Right ventricle myocardium inferior (tissue), 1 donor: ENCODE results near the gene DACH1. TPM values are rescaled to one million over a fixed set of nuclear protein-coding genes. Genes with fewer than 3 reads are reported as not detected.

ENCODE experiments used
- ATAC-seq: fragments of 200-7000 bp; cut with Tn5 transposase; one replicate; pipeline ENCODE4 v1.9.1; 2020; ENCODE audit warnings: mild to moderate bottlenecking, moderate library complexity
- DNase-seq: peaks from one replicate; pipeline ENCODE4 v3.0.0; 2021; ENCODE audit errors: missing footprints
- intact Hi-C: fragments of 100-400 bp; cut with DNase I; formaldehyde crosslinking; loops from one replicate; pipeline ENCODE4 v1.11.0; 2022
- total RNA-seq: library from RNA; stranded (reverse); fragmentation: NEBNext Ultra II Directional; extraction: Animal tissue kit (Norgen Biotek cat#: 25700); gene quantifications from one replicate; pipeline ENCODE4 v1.2.1, GENCODE V29; 2021
- donor health status: DM: no; HTN: yes; CAD: no; lungs with severe emphysema.

DACH1 gene
- total RNA-seq, 1 donor from 2014 or later: 4.7 TPM

DNA sequence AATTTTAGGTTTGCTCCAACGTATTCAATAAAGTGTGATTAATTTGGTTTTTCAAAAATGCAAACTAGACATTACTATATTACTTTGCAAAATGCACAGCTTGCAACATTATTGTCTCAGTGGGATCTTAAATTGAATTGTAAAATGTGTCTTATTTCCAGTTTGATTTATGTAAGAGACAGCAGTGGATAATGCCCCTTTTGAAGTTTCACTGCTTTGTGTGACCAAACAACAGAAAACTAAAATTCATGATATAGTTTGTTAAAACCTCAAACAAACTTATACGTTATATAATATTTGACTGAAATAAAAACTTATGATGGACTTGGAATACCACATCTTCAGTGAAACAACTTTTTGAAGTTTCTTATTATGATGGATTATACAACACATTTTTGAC, 279.8 kb downstream of the DACH1 start:
- intact Hi-C loops: no loop called here
- ATAC-seq: no peak
- no peak for DNase-seq

DNA sequence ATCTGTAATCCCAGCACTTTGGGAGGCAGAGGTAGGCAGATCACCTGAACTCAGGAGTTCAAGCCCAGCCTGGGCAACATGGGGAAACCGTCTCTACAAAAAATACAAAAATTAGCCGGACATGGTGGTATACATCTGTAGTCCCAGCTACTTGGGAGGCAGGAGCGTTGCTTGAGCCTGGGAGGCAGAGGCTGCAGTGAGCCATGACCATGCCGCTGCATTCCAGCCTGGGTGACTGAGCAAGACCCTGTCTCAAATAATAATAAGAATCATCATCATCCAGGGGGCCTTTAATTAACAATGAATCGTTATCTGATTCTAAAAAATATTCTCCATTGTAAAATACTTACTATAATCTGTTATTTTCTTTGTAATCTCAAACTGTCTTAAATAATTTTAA, 283.4 kb downstream of the DACH1 start:
- intact Hi-C loops: no loop called here
- DNase-seq (no peak), ATAC-seq (no peak)

DNA sequence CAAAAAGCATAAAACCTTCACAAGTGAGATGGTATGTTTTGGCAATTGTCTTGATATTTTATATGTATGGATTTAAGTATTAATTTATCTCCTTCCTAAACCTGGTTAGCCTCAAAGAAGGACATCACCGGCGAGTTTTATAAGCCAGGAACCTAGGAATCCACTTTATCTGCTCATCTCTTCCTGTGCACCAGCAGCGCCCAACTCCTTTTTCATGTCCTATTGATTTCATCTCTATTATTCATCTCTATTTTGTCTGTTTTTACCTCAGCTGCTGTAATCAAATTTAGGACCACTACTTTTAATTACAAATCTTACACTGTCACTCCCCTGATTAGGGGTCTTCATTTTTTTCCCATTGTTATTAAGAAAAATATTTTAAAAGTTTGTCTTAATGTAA, 286.4 kb downstream of the DACH1 start:
- intact Hi-C loops: no loop called here
- ATAC-seq: no peak

DNA sequence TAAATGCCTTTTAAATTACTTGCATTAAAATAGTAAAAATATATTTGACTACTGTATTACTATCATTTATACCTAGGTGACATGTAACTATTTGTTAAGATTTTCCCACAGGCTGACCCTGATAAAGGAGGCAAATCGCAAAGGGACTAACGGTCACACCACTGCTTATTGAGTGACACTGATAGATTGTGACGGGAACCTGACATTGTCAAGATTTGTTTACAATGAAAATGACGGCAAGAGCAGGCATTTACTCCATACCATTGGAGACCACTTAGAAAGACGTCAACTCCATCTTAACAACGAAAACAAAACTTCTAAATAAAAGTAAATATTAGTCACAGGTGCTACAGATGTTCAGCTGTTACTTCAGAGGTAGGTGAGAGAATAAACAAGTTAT, 289.0 kb downstream of the DACH1 start:
- intact Hi-C loops: no loop called here
- ATAC-seq (no peak), DNase-seq (no peak)

More for the DNA sequence above, 286.4 kb downstream of the DACH1 start:
- DNase-seq: no peak

DNA sequence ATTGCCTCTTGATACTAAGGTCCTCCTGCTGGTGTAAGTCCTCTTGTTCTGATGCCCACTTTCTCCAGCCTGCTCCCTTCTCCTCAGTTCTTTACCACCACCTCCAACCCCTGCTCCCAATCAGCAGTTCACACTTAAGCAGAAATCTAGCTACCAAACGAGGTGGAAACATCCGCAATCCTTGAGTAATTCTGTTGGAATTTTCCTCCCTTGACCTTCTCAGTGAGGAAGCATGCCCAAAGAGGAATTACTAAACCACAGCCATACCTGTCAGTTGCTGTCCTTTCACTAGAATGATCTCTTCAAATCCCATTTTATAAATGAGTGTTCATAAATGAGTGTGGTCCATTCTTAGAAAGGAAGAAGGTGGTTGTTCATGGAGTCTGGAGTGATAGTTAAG, 289.9 kb downstream of the DACH1 start:
- intact Hi-C loops: no loop called here
- ATAC-seq (no peak), DNase-seq (no peak)

DNA sequence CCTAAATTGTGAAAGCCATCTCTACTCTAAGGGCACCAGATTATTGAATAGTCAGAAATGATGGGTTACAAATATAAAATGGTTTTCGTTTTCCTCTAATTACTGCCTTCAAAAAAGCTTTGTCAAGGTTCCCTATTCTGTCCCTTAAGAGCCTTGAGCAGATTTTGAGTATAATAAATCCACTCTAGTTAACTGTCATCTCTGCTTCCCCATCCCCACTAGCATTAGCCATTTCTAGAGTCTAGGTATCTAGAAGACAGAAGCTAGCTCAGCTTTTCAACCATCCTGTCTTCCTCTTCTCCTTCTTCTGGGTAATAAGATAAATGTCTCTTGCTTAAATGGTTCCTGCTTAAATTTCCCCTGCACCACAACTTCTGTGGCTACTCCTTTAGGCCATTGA, 290.4 kb downstream of the DACH1 start:
- intact Hi-C loops: no loop called here
- ATAC-seq: no peak
- no peak for DNase-seq

DNA sequence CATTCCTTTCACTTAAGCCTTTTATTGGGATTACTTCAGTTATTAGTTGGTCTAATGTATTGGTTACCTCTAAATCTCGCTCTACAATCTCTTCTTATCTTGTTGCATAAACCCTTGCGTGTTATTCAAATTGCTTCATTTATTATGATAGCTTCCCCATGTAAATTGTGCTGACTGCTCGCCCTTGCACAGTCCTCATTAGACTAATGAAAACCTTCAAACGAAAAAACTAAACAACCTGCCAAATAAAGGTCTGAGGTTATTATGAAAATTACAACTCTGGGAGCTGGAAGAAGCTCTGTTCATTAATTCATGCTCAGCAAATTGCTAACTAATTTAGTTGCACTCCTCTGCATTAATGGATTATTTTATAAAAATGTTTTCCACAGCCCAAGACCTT, 320.1 kb downstream of the DACH1 start:
- ATAC-seq: no peak
- intact Hi-C loops: no loop called here
- DNase-seq: no peak

DNA sequence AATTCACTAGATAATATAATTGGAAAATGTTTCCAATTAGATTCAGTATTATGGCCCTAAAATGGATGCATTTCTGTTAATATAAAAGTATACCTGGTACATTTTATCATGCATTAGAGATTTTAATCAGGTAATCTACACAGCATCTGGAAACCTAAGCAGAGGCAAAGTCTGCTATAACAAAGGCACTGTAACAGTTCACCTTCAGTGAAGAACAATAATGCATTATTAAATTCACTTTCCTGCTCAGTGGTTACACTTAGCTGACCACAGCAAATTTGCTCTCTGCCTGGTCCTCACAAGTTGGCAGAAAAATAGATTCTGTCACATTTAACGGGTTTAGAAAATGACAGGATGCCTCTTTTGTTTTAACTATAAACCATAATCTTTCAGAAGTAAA, 326.9 kb downstream of the DACH1 start:
- ATAC-seq (no peak), DNase-seq (no peak)
- intact Hi-C loops: no loop called here

DNA sequence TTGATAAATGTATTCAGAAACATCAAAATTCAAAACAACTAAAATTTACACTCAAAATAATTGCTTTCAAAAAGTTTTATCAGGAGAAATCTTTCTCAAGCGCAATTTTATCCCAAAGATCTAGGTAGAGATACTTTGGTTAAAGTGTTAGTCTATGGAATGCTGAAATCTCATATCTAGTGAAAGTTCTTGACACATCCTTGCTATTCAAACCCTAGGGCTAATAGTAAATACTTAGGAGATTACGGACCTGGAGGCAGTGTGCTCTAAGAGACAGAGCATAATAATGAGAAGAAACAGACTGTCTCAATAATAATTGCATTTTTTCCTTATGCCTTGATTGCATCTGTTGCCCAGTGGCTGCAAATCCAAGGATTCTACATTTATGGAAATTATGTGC, 330.8 kb downstream of the DACH1 start:
- ATAC-seq (no peak), DNase-seq (no peak)
- intact Hi-C loops: no loop called here

DNA sequence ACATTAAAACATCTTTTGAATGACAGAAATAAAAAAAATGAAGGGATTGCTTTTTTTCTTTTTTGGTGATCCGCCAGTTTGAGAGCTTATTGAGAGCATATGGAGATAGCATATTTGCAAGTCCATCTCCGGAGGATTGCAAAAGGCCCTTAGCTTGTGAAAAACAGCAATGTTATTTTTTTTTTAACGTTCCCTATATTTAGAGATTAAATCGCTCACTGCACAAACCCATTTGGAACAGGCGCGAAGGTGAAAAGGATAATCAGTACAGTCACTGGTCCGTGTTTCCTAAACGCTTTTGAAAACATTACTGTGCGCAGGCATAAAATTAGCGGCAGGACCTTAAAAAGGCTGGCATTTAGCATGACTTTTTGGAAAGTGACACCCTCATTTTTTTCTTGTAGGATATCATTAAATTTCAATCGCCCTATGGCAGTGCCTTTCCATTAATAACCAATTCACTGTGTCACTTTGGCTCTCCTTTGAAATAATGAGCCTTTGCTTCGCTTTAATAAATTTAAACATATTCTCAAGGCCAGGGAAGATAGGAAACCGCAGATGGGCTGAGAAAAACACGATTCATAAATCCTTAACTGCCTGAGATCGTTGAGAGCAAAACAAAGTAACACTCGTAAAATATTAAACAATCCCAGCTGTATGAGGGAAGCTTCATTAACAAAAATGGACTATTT, 342.2 kb downstream of the DACH1 start:
- intact Hi-C loops: no loop called here
- ATAC-seq (no peak), DNase-seq (no peak)

DNA sequence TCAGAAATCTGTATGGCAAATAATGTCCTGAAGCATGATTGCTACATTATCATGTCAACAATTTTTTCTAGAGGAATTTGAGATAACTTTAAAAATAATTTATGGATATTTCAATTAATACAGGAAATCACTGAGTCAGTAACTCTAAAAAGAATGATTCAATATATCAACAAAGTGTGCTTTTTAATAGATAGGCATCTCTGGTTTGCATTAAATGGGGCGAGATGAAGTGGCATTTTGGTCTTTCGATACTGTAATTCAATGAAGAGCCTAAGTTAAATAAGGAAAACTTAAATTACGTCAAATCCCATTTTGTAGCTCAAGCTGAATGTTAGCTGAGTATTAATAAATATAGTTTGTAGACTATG, 342.8 kb downstream of the DACH1 start:
- ATAC-seq (no peak), DNase-seq (no peak)
- intact Hi-C loops: no loop called here

DNA sequence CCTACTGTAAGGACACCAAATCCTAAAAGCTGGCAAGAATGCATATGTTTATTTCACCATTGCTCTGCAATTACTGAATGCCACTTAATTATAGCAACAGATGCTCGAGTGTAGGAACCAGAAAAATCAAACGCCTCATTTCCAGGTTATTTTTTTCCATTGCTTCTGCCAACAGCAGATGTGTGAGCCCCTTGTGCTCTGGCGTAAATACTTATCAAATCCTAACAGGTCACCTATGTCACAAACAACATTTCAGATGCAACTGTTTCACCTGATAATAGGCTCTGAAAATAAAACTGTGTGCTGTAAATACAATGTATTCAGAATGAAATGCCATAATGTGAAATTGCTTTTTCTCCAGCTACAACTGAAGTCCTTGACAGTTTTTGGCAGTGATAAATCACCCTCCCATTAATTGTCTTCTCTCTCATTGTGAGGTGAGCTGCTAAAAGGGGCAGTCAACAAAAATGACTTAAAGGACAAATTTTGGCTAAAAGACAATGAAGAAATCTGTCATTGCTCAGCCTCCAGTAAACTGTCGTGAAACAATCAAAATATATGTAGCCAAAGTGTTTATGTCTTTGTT, 344.0 kb downstream of the DACH1 start:
- DNase-seq (no peak), ATAC-seq (no peak)
- intact Hi-C loops: no loop called here

DNA sequence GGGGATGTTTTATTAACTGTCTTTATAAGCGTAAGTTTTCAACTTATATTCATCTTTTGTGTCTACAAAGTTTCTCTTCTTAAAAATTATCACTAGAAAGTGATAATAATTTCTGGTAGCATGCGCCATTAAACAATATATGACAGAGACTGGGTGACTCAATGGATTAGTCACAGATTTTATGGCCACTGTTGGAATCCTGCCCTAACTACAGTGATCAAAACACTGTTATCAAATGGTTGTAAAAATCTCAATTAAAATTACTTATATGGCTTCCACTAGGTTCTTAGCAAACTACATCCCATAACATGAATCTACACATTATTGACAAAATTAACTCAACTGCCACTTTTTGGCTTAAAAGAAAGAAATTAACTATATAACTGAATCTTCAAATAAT, 350.0 kb downstream of the DACH1 start:
- intact Hi-C loops: no loop called here
- ATAC-seq (no peak), DNase-seq (no peak)

DNA sequence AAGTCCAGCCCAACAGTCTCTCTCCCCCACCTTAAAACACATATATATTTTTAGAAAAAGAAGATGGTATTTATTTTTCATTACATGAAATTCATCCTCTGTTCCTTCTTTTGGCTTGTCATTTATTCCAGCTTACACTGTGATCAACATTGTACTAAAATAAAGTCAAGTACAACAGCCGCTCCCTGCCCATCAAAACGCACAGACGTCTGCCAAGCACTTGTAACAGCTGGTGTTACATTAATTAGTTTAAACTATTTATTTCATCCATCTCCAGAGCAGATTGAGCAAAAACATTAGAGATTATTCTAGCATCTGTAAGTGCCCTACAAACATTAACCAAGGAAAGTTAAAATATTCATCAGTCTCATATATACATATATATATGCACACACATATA, 350.5 kb downstream of the DACH1 start:
- ATAC-seq (no peak), DNase-seq (no peak)
- intact Hi-C loops: no loop called here

DNA sequence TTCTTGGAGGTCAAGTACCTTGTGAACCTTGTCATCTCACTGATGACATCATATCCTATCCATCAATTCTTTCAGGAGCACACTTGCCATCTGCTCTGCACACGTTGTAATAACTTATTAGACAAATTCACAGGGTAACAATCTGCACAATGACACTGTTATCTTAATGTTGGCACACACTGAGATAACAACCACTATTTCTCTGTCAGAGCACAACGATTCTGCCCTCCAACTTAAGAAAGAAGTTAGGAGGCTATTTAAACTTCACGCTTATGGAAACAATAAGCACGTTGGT, 351.3 kb downstream of the DACH1 start:
- intact Hi-C loops: no loop called here
- no peak for DNase-seq
- ATAC-seq: no peak

DNA sequence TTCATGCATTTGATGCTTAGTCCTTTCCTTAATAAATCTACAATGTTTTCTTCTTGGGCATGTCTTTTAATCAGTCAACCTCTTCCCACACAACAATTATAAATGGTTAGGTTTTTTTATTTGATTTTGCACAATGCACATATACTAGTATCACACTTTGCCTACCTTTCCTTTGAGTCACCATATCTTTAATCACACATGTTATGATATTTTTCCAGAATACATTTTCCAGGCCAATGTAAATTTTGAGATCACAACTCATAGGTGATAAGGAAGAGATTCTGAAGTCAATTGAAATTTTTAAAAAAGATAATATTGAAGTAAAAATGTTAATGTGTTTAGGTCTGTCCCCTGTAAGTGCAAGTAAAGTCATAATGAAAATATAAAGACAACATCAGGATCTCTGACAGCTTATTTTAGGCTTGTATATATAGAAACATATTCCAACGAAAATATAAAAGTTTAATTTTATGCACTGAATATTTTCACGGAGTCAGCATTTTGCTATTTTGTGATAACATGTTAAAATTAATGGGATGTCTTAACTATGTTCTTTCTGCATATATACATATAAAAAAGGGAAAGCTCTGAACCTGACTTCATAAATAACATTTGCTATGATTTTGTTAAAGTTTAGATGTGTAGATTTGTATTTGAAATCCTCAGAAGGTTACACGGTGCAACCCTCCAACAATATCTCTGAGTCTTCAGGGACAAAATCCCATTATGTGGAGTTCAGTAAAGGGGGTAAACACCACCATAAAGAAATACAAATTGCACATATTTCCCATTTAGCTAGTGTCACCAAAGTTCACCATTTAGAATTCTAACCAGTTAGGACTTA, 351.9 kb downstream of the DACH1 start:
- DNase-seq (no peak), ATAC-seq (no peak)
- intact Hi-C loops: no loop called here

DNA sequence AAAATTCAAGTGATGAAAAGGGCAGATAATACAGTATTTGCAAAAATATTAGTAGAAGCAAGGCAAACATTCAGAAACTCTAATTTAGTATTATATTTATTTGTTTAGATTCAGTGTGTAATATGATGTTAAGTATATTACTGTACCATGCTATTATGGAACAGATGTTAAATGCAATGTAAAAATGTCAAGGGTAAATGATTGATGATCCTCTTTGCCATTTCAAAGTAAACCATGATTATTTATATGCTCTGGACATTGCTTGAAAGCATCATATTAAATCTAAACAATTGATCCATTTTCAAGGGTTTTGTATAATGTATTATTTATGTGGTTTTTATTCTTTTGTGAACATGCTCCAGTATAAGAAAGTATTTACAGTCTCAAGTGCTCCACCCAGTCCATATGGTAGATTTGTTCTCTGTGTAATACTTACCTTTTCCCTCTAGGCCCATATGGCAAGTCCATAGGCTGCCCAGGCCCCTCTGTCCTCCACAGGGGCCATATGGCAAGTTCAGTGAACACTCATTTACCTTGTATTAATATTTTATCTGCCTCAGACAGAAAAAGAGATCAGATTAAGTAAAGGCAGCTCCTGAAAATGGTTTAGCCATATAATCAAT, 353.5 kb downstream of the DACH1 start:
- ATAC-seq (no peak), DNase-seq (no peak)
- intact Hi-C loops: no loop called here

DNA sequence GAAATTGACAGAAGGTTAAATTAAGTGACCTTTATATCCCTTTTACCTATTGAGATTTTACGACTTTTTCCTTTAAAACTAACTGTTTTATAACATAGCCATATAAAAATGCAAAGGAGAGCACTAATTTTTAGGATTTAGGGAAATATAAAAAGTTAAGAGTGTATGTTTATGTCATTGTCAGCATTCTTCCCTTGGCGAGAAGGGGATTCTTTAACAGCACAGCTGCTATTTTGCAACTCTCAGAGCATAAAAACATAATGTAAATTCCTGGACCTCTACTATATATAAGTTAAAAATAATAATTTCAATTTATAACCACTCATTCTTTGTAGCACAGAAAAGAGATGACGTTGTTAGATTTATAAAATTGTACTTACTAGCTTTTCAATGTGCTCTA, 363.2 kb downstream of the DACH1 start:
- DNase-seq (no peak), ATAC-seq (no peak)
- intact Hi-C loops: loop anchor here (10.0 kb wide), 1 partner anchor 361 kb away; the partner anchor contains the start of gene DACH1

DNA sequence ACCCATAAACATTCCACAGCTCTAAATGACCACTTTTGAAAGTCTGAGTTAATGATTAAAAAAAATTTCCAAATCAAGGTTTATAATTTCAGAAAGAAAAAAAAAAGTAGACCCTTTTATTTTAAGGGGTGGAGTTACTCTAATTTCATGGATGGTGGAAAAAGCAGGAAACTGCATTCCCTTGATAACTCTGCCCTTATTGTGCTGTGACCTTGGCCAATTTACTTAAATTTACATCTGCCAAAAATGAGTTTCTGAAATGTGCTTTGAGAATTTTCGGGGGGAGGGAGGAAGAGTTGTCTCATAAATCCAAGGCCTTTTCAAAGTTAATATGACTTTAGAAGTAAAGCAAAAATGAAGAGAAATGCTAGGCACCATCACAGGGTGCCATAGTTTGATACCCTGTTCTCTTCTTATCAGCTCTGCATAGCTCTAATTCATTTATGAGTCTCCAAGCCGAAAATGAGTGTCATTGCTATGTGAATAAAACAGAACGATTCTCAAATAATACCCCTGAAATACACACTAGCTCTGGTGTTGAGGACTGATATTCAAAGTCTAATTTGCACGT, 367.0 kb downstream of the DACH1 start:
- intact Hi-C loops: loop anchor here (10.0 kb wide), 1 partner anchor 365 kb away; the partner anchor contains the start of gene DACH1
- DNase-seq (no peak), ATAC-seq (no peak)

DNA sequence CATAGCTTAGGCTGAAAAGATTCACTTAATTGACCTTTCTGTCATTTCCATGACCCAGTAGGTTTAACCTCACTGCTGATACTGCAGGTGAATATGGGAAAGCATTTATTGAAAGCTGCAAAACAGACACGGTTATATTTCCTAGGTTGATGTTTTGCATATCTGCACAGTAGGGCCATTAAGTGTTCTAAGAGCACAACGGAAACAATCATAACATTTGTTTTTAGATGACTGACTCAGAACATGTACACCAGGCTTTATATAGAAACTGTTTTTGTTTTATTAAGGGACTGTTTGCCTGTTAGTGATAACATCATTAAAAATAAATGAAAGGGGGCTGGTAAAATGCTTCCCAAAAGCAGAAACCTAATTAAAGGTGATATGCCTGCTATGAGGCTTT, 367.8 kb downstream of the DACH1 start:
- no peak for ATAC-seq
- intact Hi-C loops: no loop called here
- no peak for DNase-seq
